H9 (cell line): ENCODE data around the gene LMCD1. TPM values are rescaled to one million over a fixed set of nuclear protein-coding genes. Genes with fewer than 3 reads are reported as not detected.

ENCODE experiments used
- DNase-seq: peaks from one replicate; pipeline ENCODE4 v3.0.0-alpha.2; 2017
- H2AFZ ChIP-seq: one replicate; pipeline ENCODE4 v1.6.1; 2013; ENCODE audit warnings: mild to moderate bottlenecking, low read length, control low read depth, moderate library complexity
- H2AK5ac ChIP-seq: 2 replicates; pipeline ENCODE4 v1.6.1; 2013; ENCODE audit warnings: low read length, control low read depth, mixed read lengths; ENCODE audit not compliant: insufficient read length
- H2BK120ac ChIP-seq: one replicate; pipeline ENCODE4 v1.6.1; 2013; ENCODE audit warnings: low read depth, mild to moderate bottlenecking, low read length, control low read depth, inconsistent platforms; ENCODE audit not compliant: poor library complexity, severe bottlenecking
- H2BK12ac ChIP-seq: 2 replicates; pipeline ENCODE4 v1.6.1; 2013; ENCODE audit warnings: low read length, control low read depth, mixed read lengths, low read depth; ENCODE audit not compliant: insufficient read length
- H2BK15ac ChIP-seq: 2 replicates; pipeline ENCODE4 v1.6.1; 2013; ENCODE audit warnings: low read depth, low read length, control low read depth
- H2BK20ac ChIP-seq: one replicate; pipeline ENCODE4 v1.6.1; 2013; ENCODE audit warnings: low read depth, mild to moderate bottlenecking, low read length, control low read depth, inconsistent platforms; ENCODE audit not compliant: poor library complexity, severe bottlenecking
- H2BK5ac ChIP-seq: 2 replicates; pipeline ENCODE4 v1.6.1; 2013; ENCODE audit warnings: low read length, control low read depth, mixed read lengths; ENCODE audit not compliant: insufficient read length
- H3K14ac ChIP-seq: 2 replicates; pipeline ENCODE4 v1.6.1; 2013; ENCODE audit warnings: low read length, control low read depth; ENCODE audit not compliant: insufficient read depth
- H3K18ac ChIP-seq: 2 replicates; pipeline ENCODE4 v1.6.1; 2013; ENCODE audit warnings: low read depth, mild to moderate bottlenecking, mixed read lengths, low read length, control low read depth; ENCODE audit not compliant: insufficient read length
- H3K23ac ChIP-seq: 2 replicates; pipeline ENCODE4 v1.6.1; 2013; ENCODE audit warnings: low read length, control low read depth, mixed read lengths, low read depth; ENCODE audit not compliant: insufficient read length
- H3K23me2 ChIP-seq: 2 replicates; pipeline ENCODE4 v1.6.1; 2013; ENCODE audit warnings: low read depth, mild to moderate bottlenecking, mixed read lengths, low read length, control low read depth; ENCODE audit not compliant: insufficient read length, poor library complexity, severe bottlenecking
- H3K27ac ChIP-seq: 2 replicates; pipeline ENCODE4 v1.5.1; 2013; ENCODE audit warnings: low read length, control low read depth, mixed read lengths, low read depth; ENCODE audit not compliant: insufficient read length
- H3K27me3 ChIP-seq: 2 replicates; pipeline ENCODE4 v1.6.1; 2013; ENCODE audit warnings: low read length, control low read depth, inconsistent platforms; ENCODE audit not compliant: insufficient read depth
- H3K4ac ChIP-seq: 2 replicates; pipeline ENCODE4 v1.6.1; 2013; ENCODE audit warnings: low read depth, mild to moderate bottlenecking, control low read depth, inconsistent platforms, low read length, moderate library complexity
- H3K4me1 ChIP-seq: 2 replicates; pipeline ENCODE4 v1.6.1; 2013; ENCODE audit warnings: low read length, control low read depth, inconsistent platforms; ENCODE audit not compliant: insufficient read depth
- H3K4me2 ChIP-seq: 2 replicates; pipeline ENCODE4 v1.6.1; 2013; ENCODE audit warnings: low read length, control low read depth, mixed read lengths; ENCODE audit not compliant: insufficient read length, insufficient read depth
- H3K56ac ChIP-seq: 2 replicates; pipeline ENCODE4 v1.6.1; 2013; ENCODE audit warnings: low read depth, mild to moderate bottlenecking, mixed read lengths, low read length, control low read depth; ENCODE audit not compliant: insufficient read length
- H3K79me1 ChIP-seq: 2 replicates; pipeline ENCODE4 v1.6.1; 2013; ENCODE audit warnings: low read depth, mild to moderate bottlenecking, moderate library complexity, low read length, control low read depth, inconsistent platforms; ENCODE audit not compliant: insufficient read depth, poor library complexity, severe bottlenecking
- H3K79me2 ChIP-seq: 2 replicates; pipeline ENCODE4 v1.6.1; 2013; ENCODE audit warnings: low read length, control low read depth, inconsistent platforms; ENCODE audit not compliant: insufficient read depth
- H3K9ac ChIP-seq: 2 replicates; pipeline ENCODE4 v1.6.1; 2013; ENCODE audit warnings: low read length, control low read depth, mixed read lengths; ENCODE audit not compliant: insufficient read length; ENCODE audit errors: extremely low read depth
- H3K9me3 ChIP-seq: one replicate; pipeline ENCODE4 v1.6.1; 2013; ENCODE audit warnings: low read depth, low read length, inconsistent platforms; ENCODE audit not compliant: control insufficient read depth
- H3T11ph ChIP-seq: one replicate; pipeline ENCODE4 v1.6.1; 2013; ENCODE audit warnings: mild to moderate bottlenecking, low read length, control low read depth, inconsistent platforms
- H4K20me1 ChIP-seq: one replicate; pipeline ENCODE4 v1.6.1; 2013; ENCODE audit not compliant: control insufficient read depth, insufficient read length, insufficient read depth
- H4K5ac ChIP-seq: 2 replicates; pipeline ENCODE4 v1.6.1; 2013; ENCODE audit warnings: low read depth, mild to moderate bottlenecking, mixed read lengths, low read length, control low read depth; ENCODE audit not compliant: insufficient read length
- H4K8ac ChIP-seq: replicated peaks from 2 replicates; pipeline ENCODE4 v1.6.1; 2013; ENCODE audit warnings: low read length, control low read depth, mixed read lengths, low read depth; ENCODE audit not compliant: insufficient read length
- H4K91ac ChIP-seq: 2 replicates; pipeline ENCODE4 v1.6.1; 2013; ENCODE audit warnings: low read depth, mild to moderate bottlenecking, moderate library complexity, mixed read lengths, low read length, control low read depth; ENCODE audit not compliant: insufficient read length
- H3K27ac Mint-ChIP-seq, 3 experiments: 2 replicates in 2 of 3; 3 replicates in 1 of 3; pipeline ENCODE4 v1.8.0; 2020 to 2021; ENCODE audit warnings: mixed read lengths in 3 of 3, mild to moderate bottlenecking in 1 of 3, moderate library complexity in 1 of 3
- H3K27me3 Mint-ChIP-seq: 2 replicates; pipeline ENCODE4 v1.8.0; 2021; ENCODE audit warnings: low read depth, mild to moderate bottlenecking, moderate library complexity, mixed read lengths
- H3K36me3 Mint-ChIP-seq, 3 experiments: 2 replicates in 2 of 3; 3 replicates in 1 of 3; pipeline ENCODE4 v1.8.0; 2020 to 2021; ENCODE audit warnings: low read depth in 3 of 3, mixed read lengths in 3 of 3; ENCODE audit not compliant: insufficient read depth in 1 of 3
- H3K4me1 Mint-ChIP-seq, 2 experiments: 2 replicates each; pipeline ENCODE4 v1.8.0; 2020; ENCODE audit warnings: mixed read lengths in 2 of 2
- H3K4me3 Mint-ChIP-seq, 2 experiments: 2 replicates in 1 of 2; 3 replicates in 1 of 2; pipeline ENCODE4 v1.8.0; 2020 to 2021; ENCODE audit warnings: mild to moderate bottlenecking in 2 of 2, mixed read lengths in 2 of 2, moderate library complexity in 1 of 2
- H3K9me3 Mint-ChIP-seq, 2 experiments: 2 replicates in 1 of 2; 3 replicates in 1 of 2; pipeline ENCODE4 v1.8.0; 2020; ENCODE audit warnings: mild to moderate bottlenecking in 2 of 2, mixed read lengths in 2 of 2, moderate library complexity in 1 of 2
- WGBS: extraction: QIAGEN DNeasy Blood & Tissue Kit; methylation state at CpG from one replicate; pipeline ENCODE4 v1.1.7; 2013; ENCODE audit warnings: missing lambda C conversion rate, low lambda C conversion rate, mixed read lengths; ENCODE audit not compliant: insufficient read length; ENCODE audit errors: extremely low coverage; 5-methylcytosine and 5-hydroxymethylcytosine counted together
- total RNA-seq: library from RNA; stranded (reverse); gene quantifications from 2 replicates; pipeline ENCODE4 v1.2.1, GENCODE V29; 2021
- TF ChIP-seq, protein P1 (sequence below): fragments of 200-600 bp; sonication (generic); conservative IDR thresholded peaks from 3 replicates; pipeline ENCODE4 v1.8.0; 2021; ENCODE audit warnings: antibody characterized with exemption, mild to moderate bottlenecking

LMCD1 gene
- total RNA-seq, 1 experiment from 2014 or later, result 19.2 TPM

DNA sequence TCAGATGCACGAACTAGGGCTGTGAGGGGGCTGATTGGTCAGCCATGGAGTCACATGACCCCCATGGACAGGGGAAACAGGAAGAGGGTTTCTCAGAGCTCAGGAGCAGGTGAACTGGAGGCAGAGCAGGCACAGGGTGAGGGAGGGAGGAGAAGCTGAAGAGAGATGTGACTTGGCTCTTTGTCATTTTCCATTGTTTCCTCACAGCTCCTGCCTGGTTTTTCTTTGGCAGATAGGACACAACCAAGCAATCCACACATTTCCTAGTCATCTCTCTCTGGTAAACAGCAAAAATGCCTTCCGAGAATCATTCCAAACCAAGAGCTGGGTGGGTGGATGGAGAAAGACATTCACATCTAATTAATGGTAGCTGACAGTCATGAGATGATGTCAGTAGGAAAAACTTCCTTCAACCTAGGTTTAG lies 43.4 kb upstream of the LMCD1 start:
- no peak overlapping the region for H3K27ac ChIP-seq
- TF ChIP-seq, protein P1, sequence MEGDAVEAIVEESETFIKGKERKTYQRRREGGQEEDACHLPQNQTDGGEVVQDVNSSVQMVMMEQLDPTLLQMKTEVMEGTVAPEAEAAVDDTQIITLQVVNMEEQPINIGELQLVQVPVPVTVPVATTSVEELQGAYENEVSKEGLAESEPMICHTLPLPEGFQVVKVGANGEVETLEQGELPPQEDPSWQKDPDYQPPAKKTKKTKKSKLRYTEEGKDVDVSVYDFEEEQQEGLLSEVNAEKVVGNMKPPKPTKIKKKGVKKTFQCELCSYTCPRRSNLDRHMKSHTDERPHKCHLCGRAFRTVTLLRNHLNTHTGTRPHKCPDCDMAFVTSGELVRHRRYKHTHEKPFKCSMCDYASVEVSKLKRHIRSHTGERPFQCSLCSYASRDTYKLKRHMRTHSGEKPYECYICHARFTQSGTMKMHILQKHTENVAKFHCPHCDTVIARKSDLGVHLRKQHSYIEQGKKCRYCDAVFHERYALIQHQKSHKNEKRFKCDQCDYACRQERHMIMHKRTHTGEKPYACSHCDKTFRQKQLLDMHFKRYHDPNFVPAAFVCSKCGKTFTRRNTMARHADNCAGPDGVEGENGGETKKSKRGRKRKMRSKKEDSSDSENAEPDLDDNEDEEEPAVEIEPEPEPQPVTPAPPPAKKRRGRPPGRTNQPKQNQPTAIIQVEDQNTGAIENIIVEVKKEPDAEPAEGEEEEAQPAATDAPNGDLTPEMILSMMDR, result no peak
- H4K20me1 ChIP-seq, result no peaks in the 10 kb centered on the region
- peaks cover 7% of the 10 kb centered on the region for H3K27me3 Mint-ChIP-seq
- H3K14ac ChIP-seq, result no peak overlapping the region
- H3K36me3 Mint-ChIP-seq, result no peaks in the 10 kb centered on the region
- no peaks in the 10 kb centered on the region for H3K9me3 ChIP-seq
- no peak overlapping the region for H3K27ac Mint-ChIP-seq
- H3K79me1 ChIP-seq, result no peaks in the 10 kb centered on the region
- H3K4ac ChIP-seq, result no peak overlapping the region
- no peak overlapping the region for H3K4me2 ChIP-seq
- H3K4me3 Mint-ChIP-seq, result no peak overlapping the region
- H4K8ac ChIP-seq, result no peak overlapping the region
- no peak overlapping the region for H2BK5ac ChIP-seq
- H3K79me2 ChIP-seq, result no peaks in the 10 kb centered on the region
- H2BK20ac ChIP-seq, result no peak overlapping the region
- H3K56ac ChIP-seq, result no peak overlapping the region
- no peak overlapping the region for H4K91ac ChIP-seq
- no peak overlapping the region for H3K18ac ChIP-seq
- no peaks in the 10 kb centered on the region for H3K27me3 ChIP-seq
- no peak overlapping the region for H2BK15ac ChIP-seq
- no peaks in the 10 kb centered on the region; a peak in 2 of 5 replicates for H3K9me3 Mint-ChIP-seq
- no peaks in the 10 kb centered on the region for H3K23me2 ChIP-seq
- no peak overlapping the region for H3K23ac ChIP-seq
- no peak overlapping the region for H2BK12ac ChIP-seq
- peaks cover 5% of the 10 kb centered on the region; the same call in 1 of the 2 replicates for H3K4me1 ChIP-seq
- H2AK5ac ChIP-seq, result no peak overlapping the region
- no peak overlapping the region for H3T11ph ChIP-seq
- WGBS, result no CpG with 5 or more reads among the region's 2 CpGs
- peaks cover 20 to 22% of the 10 kb centered on the region in 2 experiments for H3K4me1 Mint-ChIP-seq
- no peak overlapping the region for H3K9ac ChIP-seq
- H2BK120ac ChIP-seq, result no peak overlapping the region
- H2AFZ ChIP-seq, result no peak overlapping the region
- no peak for DNase-seq
- H4K5ac ChIP-seq, result no peak overlapping the region
